Effector CD8-positive, alpha-beta T cell (primary cell): ENCODE data around the gene TMC2.
"Not testable (repeated sequence)": the region's sequence is repeated elsewhere in the genome, so short reads cannot be mapped to it uniquely, and the experiment has no call there.

ENCODE experiments used
- DNase-seq: peaks from one replicate; lab custom pipeline; 2025; lab: John Stamatoyannopoulos, UW
- total RNA-seq, 4 experiments: gene quantifications; one replicate each; lab custom pipeline; 2026; lab: John Stamatoyannopoulos, UW

Gene TMC2
- total RNA-seq: 0 to 0.18 (median 0) reads per million in 4 experiments

GRCh38 chr20:2536560-2536986 lies at the start of gene TMC2:
TSS of gene TMC2 (plus strand) at chr20:2536573. CDS start at chr20:2536622, 49 bp downstream.
- no peak for DNase-seq

GRCh38 chr20:2502808-2503384 lies 33.5 kb upstream of the TMC2 start:
- DNase-seq: not testable (repeated sequence)

GRCh38 chr20:2504803-2505202 lies 31.6 kb upstream of the TMC2 start:
- not testable (repeated sequence) for DNase-seq

GRCh38 chr20:2506426-2506825 lies 29.9 kb upstream of the TMC2 start:
- DNase-seq: not testable (repeated sequence)

- no peak for DNase-seq
These were observed 28.9 kb upstream of the TMC2 start for GRCh38 chr20:2507464-2507863.

- DNase-seq: no peak
These were observed 28.3 kb upstream of the TMC2 start for GRCh38 chr20:2507875-2508630.

GRCh38 chr20:2508631-2509467 lies 27.5 kb upstream of the TMC2 start, which contains the start of gene ZNF343:
TSS of gene ZNF343 (minus strand) at chr20:2508915. CDS start at chr20:2493895, 15,020 bp downstream.
- DNase-seq: peak; percentile 64

GRCh38 chr20:2509468-2509781 lies 26.9 kb upstream of the TMC2 start:
- DNase-seq: no peak

DNA sequence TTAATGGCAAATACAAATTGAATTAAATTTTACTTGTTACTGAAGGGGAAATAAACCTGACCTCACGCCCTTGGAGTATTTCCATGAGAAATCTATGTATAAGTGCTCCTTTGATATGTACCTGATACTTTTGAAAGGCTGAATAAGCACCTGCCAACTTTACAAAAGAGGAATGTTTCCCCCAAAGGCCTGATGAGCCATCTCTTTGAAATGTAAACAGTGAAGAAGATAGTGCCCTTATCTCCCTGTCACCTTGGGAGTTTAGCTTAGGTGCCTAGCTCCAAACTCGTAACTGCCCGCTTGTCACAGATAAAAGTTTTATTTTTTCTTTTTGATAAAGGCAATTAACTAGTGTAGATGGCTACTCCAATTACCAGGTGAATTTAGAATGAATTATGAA lies 26.6 kb upstream of the TMC2 start:
- no peak for DNase-seq

- no peak for DNase-seq
These were observed 21.2 kb upstream of the TMC2 start for GRCh38 chr20:2515203-2515602.

- DNase-seq: no peak
These were observed 20.0 kb upstream of the TMC2 start for GRCh38 chr20:2516399-2516798.

GRCh38 chr20:2518096-2518495 lies 18.3 kb upstream of the TMC2 start:
- no peak for DNase-seq

GRCh38 chr20:2518558-2518957 lies 17.8 kb upstream of the TMC2 start:
- no peak for DNase-seq

DNA sequence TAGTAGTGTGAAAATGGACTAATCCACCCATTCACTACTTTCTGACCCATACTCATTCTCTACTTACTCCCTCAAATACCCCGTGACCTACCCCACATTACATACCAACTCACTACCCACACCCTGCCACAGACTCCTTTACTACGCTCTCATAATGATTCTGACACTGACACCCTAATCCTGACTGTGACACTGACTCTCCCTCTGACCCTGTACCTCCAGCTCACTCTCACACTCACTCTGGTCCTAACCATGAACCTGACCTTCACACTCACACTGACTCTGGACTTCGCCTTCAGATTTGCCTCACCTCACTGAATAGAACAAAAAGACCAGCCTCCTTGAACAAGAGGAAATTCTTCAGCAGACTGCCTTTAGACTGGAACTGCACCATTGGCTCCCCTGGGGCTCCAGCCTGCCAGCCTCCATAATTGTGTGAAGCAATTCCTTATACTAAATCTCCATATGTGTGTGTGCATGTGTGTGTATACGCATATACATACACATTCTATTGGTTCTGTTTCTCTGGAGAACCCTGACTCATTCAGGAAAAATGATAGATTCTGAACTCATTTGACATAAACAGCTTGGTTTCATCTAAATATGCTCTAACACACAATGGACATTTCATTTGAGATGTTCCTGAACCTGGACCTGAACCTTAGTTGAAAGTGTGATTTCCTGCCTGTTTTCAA lies 17.1 kb upstream of the TMC2 start:
- DNase-seq: no peak

- DNase-seq: no peak
These were observed 15.8 kb upstream of the TMC2 start for GRCh38 chr20:2520617-2521016.

GRCh38 chr20:2521369-2522305 lies 14.7 kb upstream of the TMC2 start:
- peak; percentile 24 for DNase-seq

GRCh38 chr20:2522826-2523429 lies 13.4 kb upstream of the TMC2 start:
- not testable (repeated sequence) for DNase-seq

GRCh38 chr20:2523919-2524708 lies 12.3 kb upstream of the TMC2 start:
- DNase-seq: peak; percentile 89

DNA sequence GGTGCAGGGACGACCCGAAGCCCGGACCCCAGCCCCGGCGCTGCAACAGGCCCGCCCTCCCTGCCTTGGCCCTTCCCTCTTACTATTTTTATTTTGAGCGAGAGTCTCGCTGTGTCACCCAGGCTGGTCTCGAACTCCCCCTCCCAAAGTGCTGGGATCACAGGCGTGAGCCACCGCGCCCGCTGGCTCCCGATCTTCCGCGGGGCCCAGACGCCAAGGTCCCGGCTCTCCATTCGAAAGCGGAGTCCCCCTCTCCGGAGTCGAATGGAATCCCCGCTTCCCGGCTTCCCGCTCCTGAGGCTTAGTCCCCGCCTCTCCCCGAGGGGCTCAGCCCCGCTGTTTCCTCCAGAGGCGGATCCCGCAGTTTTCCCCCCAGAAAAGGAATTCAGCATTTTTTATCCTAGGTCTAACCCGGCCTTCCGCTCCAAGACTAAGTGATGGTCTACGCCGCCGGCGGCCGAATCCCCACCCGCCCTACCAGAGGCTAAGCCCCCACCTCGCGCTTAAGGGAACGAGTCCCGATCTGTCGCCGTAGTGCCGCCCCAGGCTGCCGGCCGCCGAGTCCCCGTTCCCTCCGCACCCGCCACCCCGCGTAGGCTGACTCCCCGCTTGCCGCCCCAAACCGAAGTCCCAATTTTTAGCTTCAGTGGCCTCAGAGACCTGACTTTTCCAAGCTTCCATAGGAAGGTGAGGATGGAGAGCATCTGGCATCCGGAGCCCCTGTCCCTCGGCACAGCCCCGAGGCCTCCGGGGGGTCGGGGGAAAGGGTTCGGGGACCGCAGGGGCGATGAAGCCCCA lies 11.5 kb upstream of the TMC2 start:
- DNase-seq: no peak
